SH-SY5Y (cell line): ENCODE results near the gene ACKR1.

Source experiments
- GATA2 ChIP-seq: IDR thresholded peaks from 2 replicates; pipeline ENCODE4 v1.6.1; 2011; ENCODE audit warnings: mild to moderate bottlenecking, low read depth, low read length
- GATA3 ChIP-seq: IDR thresholded peaks from 2 replicates; pipeline ENCODE4 v1.6.1; 2011; ENCODE audit warnings: low read depth, mild to moderate bottlenecking, low read length, moderate library complexity

DNA sequence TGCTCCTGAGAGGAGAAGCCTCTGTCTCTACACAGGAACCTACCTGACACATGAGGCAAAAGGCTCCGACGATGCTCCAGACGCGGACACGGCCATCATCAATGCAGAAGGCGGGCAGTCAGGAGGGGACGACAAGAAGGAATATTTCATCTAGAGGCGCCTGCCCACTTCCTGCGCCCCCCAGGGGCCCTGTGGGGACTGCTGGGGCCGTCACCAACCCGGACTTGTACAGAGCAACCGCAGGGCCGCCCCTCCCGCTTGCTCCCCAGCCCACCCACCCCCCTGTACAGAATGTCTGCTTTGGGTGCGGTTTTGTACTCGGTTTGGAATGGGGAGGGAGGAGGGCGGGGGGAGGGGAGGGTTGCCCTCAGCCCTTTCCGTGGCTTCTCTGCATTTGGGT is 3.9 kb upstream of the ACKR1 start:
- no peak for TF ChIP-seq GATA2
- TF ChIP-seq GATA3, result no peak
